ENCODE results near the gene SPOCD1.

DNA sequence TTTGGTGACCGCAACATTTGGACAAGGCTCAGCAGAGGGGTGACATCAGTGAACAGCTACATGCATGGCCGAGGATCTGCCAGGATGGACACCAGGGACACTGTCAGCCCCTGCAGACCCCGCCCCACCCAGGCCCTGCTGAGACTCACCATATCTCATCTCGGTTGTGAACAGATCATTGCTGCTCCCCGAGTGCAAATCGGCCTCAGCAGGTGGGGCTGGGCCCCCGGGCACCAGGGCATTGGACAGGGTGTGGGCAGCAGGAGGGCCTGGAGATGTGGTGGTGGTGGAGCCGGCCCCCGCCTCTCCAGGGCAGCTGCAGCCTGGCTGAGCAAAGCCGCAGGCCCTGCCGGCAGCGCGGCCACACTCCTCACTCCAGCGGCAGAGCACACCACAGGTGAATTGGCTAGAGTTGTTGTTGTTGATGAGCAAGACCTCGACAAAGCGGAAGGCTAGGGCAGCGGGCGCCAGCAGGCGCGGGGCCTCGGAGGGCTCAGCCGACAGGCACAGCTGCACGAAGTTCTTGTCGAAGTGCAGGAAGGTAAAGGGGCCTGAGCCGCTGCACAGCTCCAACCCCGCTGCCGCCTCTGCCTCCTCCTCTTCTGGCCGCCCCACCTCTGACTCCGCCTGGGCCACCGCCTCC is 59.9 kb downstream of the SPOCD1 start:
- no peak for TF ChIP-seq POLR2AphosphoS5 (IDR thresholded peaks at IDR 0.05; ENCODE audit: low read depth, low read length)
- no peak for TF ChIP-seq POLR2A (IDR thresholded peaks at IDR 0.05; ENCODE audit: low read depth, low read length)
- TF ChIP-seq TAF1 (IDR thresholded peaks at IDR 0.05; ENCODE audit: borderline replicate concordance, low read depth, low read length), result no peak
